ENCODE results near the gene COPG1. TPM values are rescaled to one million over a fixed set of nuclear protein-coding genes. Genes with fewer than 3 reads are reported as not detected.
A peak's percentile ranks its signal among the peaks of the same experiment; 100 is the strongest.

The COPG1 gene, protein sequence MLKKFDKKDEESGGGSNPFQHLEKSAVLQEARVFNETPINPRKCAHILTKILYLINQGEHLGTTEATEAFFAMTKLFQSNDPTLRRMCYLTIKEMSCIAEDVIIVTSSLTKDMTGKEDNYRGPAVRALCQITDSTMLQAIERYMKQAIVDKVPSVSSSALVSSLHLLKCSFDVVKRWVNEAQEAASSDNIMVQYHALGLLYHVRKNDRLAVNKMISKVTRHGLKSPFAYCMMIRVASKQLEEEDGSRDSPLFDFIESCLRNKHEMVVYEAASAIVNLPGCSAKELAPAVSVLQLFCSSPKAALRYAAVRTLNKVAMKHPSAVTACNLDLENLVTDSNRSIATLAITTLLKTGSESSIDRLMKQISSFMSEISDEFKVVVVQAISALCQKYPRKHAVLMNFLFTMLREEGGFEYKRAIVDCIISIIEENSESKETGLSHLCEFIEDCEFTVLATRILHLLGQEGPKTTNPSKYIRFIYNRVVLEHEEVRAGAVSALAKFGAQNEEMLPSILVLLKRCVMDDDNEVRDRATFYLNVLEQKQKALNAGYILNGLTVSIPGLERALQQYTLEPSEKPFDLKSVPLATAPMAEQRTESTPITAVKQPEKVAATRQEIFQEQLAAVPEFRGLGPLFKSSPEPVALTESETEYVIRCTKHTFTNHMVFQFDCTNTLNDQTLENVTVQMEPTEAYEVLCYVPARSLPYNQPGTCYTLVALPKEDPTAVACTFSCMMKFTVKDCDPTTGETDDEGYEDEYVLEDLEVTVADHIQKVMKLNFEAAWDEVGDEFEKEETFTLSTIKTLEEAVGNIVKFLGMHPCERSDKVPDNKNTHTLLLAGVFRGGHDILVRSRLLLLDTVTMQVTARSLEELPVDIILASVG
- 100 to 1,000 TPM in 5 of 6 donors, 10 to 100 TPM in 1; 90.1 to 137 (median 110) TPM for total RNA-seq
- polyA plus RNA-seq = 10 to 100 TPM; 81.4 to 99.7 TPM

DNA sequence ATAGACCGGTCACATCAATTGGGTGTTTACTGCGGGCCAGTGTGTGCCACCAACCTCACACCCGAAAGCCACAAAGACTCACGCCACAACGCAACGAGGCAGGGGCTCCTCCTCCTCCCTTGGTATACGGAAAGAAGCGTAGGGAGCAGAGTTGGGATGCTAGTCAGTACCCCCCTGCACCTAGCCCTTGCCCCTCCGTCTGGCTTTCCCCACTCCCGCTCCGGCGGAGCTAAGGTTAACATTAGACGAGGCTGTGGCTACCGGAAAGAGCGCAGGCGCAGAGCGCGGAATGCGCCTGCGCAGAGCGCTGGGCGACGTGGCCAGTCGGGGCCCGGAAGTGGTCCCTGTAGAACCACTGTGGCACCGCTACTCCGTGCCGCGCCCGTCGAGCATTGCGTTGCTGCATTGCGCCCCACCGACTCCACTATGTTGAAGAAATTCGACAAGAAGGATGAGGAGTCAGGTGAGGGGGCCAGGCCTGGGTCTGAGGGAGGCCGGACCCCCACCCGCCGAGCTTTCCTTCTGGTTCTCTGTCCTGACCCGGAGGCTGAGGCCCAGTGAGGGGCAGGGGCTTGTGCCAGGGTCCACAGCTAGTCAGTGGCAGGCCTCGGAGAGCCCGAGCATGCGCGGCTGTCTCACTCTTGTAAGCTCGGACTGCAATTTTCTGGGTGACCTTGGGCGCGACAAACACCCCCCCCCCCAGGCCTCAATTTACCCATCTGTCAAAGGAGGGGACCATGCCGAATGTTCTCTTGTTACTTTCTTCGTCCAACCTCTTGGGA lies at the start of gene COPG1:
Gene COPG1, plus strand, starts transcription at position 323 of the 782 bp plus-strand sequence. Its CDS starts 104 bp downstream, at position 427.
- H3K4me1 ChIP-seq = peaks cover 0 to 35% (median 7%) of the 10 kb centered on the region in 3 donors

DNA sequence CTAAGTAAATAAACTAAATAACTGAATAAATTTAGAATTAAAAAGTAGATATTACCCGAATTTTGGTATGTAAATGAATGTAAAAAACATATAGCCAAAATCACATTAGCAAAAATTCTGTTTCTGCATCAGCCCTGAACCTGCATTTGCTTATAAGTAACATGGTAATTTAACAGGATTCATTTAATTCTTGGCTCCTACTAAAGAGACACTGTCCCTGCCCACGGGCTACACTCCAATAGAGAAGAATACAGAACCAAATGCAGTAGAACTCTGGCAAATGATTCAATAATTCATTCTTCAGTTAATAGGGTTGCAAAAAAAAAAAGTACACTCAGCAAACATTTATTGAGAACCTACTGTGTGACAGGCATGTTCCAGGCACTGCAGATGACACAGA lies 44.9 kb upstream of the COPG1 start:
- Histone ChIP-seq H3K27ac (no peak overlapping the region), H3K27me3 (no peaks in the 10 kb centered on the region), H3K36me3 (no peaks in the 10 kb centered on the region), H3K9me3 (no peaks in the 10 kb centered on the region), H3K4me3 (no peak overlapping the region), H3K4me1 (no peaks in the 10 kb centered on the region)
- no peak for DNase-seq
- no peak for FAIRE-seq
- no peak for ATAC-seq
- intact Hi-C loops (cut with DNase I) = no loop called here
- 71 to 83% methylated on average over 2 of the region's 2 CpGs for WGBS, 2 donors
- TF ChIP-seq, protein P1, sequence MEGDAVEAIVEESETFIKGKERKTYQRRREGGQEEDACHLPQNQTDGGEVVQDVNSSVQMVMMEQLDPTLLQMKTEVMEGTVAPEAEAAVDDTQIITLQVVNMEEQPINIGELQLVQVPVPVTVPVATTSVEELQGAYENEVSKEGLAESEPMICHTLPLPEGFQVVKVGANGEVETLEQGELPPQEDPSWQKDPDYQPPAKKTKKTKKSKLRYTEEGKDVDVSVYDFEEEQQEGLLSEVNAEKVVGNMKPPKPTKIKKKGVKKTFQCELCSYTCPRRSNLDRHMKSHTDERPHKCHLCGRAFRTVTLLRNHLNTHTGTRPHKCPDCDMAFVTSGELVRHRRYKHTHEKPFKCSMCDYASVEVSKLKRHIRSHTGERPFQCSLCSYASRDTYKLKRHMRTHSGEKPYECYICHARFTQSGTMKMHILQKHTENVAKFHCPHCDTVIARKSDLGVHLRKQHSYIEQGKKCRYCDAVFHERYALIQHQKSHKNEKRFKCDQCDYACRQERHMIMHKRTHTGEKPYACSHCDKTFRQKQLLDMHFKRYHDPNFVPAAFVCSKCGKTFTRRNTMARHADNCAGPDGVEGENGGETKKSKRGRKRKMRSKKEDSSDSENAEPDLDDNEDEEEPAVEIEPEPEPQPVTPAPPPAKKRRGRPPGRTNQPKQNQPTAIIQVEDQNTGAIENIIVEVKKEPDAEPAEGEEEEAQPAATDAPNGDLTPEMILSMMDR (IDR thresholded peaks at IDR 0.05) = no peak

More for the DNA sequence above, at the start of gene COPG1:
- WGBS, 2 donors = 0% methylated on average over 48 of the region's 48 CpGs
- Histone ChIP-seq H3K27ac (peak within 1 kb of the TSS; percentile 83 to 92 (median 90)), H3K27me3 (no peaks in the 10 kb centered on the region), H3K36me3 (peaks cover 4 to 28% (median 12%) of the 10 kb centered on the region in 3 donors), H3K4me3 (peak within 1 kb of the TSS; percentile 90 to 100 (median 94)), H3K9me3 (no peaks in the 10 kb centered on the region)
- TF ChIP-seq, protein P1 (IDR thresholded peaks at IDR 0.05) = no peak
- ATAC-seq (peak; percentile 88 to 95 (median 94)), DNase-seq (peak; percentile 75 to 96 (median 90)), FAIRE-seq (no peak)
- intact Hi-C loops (cut with DNase I) = loop anchor here in 2 of 3 donors (10.0 kb wide), 3 partner anchors 75 to 285 kb away; no protein-coding TSS in a partner anchor

DNA sequence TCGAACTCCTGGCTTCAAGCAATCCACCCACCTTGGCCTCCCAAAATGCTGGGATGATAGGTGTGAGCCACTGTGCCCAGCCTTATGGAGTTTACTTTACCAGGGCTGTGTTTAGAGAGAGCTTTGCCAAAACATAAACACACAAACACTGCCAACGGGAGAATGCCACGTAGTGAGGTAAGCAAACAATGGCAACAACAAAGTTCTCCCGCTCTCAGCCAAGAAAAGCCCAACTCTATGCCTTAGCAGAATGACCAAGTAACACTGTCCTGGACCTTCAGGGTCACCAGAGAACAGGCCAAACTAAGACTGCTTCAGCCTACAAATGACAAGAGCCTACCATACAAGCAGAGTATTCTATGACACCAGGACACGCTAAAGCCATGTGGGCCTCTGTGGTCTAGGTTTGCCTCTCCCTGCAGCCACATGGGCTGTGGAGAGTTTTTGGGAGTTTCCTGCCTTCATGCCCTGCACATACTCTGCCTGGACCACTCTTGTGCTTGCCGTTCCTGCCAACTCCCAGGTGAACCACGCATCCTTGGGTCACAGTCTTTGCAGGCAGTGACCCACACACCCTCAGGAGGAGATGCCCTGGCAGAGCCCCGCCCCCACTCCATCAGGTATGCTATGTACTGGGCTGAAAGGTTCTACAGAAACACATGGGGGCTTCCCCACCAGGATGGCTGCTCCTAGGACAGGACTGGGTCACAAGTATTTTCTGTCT lies 44.1 kb upstream of the COPG1 start:
- H3K4me1 ChIP-seq = no peaks in the 10 kb centered on the region
- no peak overlapping the region for H3K4me3 ChIP-seq
- no peak for FAIRE-seq
- no peaks in the 10 kb centered on the region for H3K9me3 ChIP-seq
- TF ChIP-seq, protein P1 (IDR thresholded peaks at IDR 0.05) = no peak
- H3K36me3 ChIP-seq = no peaks in the 10 kb centered on the region
- no peak for DNase-seq
- H3K27ac ChIP-seq = no peak overlapping the region
- no peak for ATAC-seq
- intact Hi-C loops (cut with DNase I) = no loop called here
- 75 to 79% methylated on average over 8 of the region's 8 CpGs for WGBS, 2 donors
- no peaks in the 10 kb centered on the region for H3K27me3 ChIP-seq

DNA sequence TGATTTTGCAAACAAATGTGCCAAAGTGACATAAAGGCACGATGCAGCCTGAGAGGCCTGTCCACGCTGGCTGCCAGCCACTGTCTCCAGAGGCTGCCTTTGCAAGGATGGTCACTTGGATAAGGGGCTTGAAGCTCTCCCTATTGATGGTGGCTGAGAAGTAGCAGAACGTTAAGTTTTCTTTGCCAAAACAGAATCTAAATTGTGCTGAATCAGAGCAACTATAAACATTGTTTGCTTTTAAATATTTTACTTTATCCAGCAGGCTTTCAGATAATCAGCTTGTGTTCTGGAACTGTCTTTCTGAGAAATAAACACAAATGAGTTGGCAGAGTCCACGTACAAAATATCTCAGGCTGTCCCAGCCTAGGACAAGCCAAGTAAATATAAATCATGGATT lies 41.9 kb upstream of the COPG1 start:
- Histone ChIP-seq H3K36me3 (no peaks in the 10 kb centered on the region), H3K27ac (no peak overlapping the region), H3K4me1 (peaks cover 0 to 6% (median 0%) of the 10 kb centered on the region in 3 donors), H3K9me3 (no peaks in the 10 kb centered on the region), H3K27me3 (no peaks in the 10 kb centered on the region), H3K4me3 (no peak overlapping the region)
- TF ChIP-seq, protein P1 (IDR thresholded peaks at IDR 0.05) = no peak
- intact Hi-C loops (cut with DNase I) = no loop called here
- no peak for DNase-seq
- WGBS, 2 donors = 41% methylated on average over 4 of the region's 4 CpGs
- ATAC-seq = no peak
- FAIRE-seq = no peak
